Measurements from ENCODE around the gene GOLGA8R.
"Not testable (repeated sequence)": the region's sequence is repeated elsewhere in the genome, so short reads cannot be mapped to it uniquely, and the experiment has no call there.

Gene GOLGA8R

GRCh38 chr15:30377082-30377413 lies 37.0 kb downstream of the GOLGA8R start:
- H3K4me3 ChIP-seq (ENCODE audit: low read depth in 1 of 2, low read length in 2 of 2); H3K27ac ChIP-seq (ENCODE audit: low read length); H3K4me1 ChIP-seq (ENCODE audit: control insufficient read depth in 1 of 2, insufficient read depth in 2 of 2, low read length in 2 of 2); H3K9me3 ChIP-seq (ENCODE audit: control insufficient read depth in 1 of 2, low read length in 2 of 2); H3K36me3 ChIP-seq (ENCODE audit: control insufficient read depth in 1 of 2, insufficient read depth in 2 of 2, low read length in 2 of 2); H3K27me3 ChIP-seq (ENCODE audit: low read depth, low read length): not testable (repeated sequence)

DNA sequence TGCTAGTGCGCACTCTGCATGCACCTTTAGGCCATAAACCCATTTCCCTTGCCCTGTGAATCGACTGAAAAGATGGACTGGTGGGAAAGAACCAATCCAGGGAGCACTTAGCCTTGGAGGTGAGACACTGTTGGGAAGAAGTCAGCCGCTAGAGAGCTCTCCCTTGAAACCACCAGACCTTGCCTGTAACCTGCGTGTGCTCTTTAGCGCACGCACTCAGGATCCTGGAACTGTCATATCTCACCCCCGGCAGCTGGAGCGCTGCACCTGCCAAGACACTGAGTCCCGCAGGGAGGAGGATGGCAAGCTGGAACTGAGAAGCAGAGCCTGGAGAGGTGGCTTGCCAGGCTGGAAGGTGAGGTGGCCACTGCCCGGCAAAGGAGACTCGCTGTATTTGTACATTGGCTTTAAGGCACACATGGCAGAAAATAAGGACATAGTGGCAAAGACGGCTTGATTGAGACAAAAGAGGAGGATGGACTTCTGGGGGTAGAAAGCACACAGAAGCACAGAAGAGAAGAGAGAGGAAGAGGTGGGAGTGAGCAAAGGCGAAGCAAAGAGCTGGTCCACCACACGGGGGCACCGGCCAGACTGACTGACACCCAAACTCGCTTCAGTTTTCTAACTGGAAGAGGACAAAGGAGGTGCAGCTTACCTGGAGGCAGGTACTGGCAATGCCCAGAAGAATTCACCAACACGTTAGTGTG lies 37.5 kb downstream of the GOLGA8R start:
- H3K27me3 ChIP-seq (ENCODE audit: low read depth, low read length); H3K4me3 ChIP-seq (ENCODE audit: low read depth in 1 of 2, low read length in 2 of 2); H3K9me3 ChIP-seq (ENCODE audit: control insufficient read depth in 1 of 2, low read length in 2 of 2); H3K27ac ChIP-seq (ENCODE audit: low read length); H3K36me3 ChIP-seq (ENCODE audit: control insufficient read depth in 1 of 2, insufficient read depth in 2 of 2, low read length in 2 of 2); H3K4me1 ChIP-seq (ENCODE audit: control insufficient read depth in 1 of 2, insufficient read depth in 2 of 2, low read length in 2 of 2): not testable (repeated sequence)

DNA sequence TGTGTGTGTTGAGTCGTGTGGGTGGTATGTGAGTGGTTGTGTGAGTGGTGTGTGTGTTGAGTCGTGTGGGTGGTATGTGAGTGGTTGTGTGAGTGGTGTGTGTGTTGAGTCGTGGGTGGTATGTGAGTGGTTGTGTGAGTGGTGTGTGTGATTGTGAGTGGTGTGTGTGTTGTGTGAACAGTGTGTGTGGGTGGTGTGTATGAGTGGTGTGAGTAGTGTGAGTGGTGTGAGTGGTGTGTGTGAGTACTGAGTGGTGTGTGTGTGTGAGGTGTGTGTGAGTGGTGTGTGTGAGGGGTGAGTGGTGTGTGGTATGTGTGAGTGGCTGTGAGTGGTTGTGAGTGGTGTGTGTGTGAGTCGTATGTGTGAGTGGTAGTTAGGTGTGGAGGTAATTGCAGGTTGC lies 38.2 kb downstream of the GOLGA8R start:
- H3K27me3 ChIP-seq (ENCODE audit: low read depth, low read length); H3K27ac ChIP-seq (ENCODE audit: low read length); H3K36me3 ChIP-seq (ENCODE audit: control insufficient read depth in 1 of 2, insufficient read depth in 2 of 2, low read length in 2 of 2); H3K4me3 ChIP-seq (ENCODE audit: low read depth in 1 of 2, low read length in 2 of 2); H3K4me1 ChIP-seq (ENCODE audit: control insufficient read depth in 1 of 2, insufficient read depth in 2 of 2, low read length in 2 of 2); H3K9me3 ChIP-seq (ENCODE audit: control insufficient read depth in 1 of 2, low read length in 2 of 2): not testable (repeated sequence)

- H3K9me3 ChIP-seq (ENCODE audit: control insufficient read depth in 1 of 2, low read length in 2 of 2); H3K27ac ChIP-seq (ENCODE audit: low read length); H3K27me3 ChIP-seq (ENCODE audit: low read depth, low read length): not testable (repeated sequence)
These were observed 39.2 kb downstream of the GOLGA8R start for GRCh38 chr15:30374862-30375261.

GRCh38 chr15:30368271-30368670 lies 45.8 kb downstream of the GOLGA8R start:
- not testable (repeated sequence) for H3K36me3 ChIP-seq (ENCODE audit: control insufficient read depth in 1 of 2, insufficient read depth in 2 of 2, low read length in 2 of 2); H3K4me1 ChIP-seq (ENCODE audit: control insufficient read depth in 1 of 2, insufficient read depth in 2 of 2, low read length in 2 of 2); H3K4me3 ChIP-seq (ENCODE audit: low read depth in 1 of 2, low read length in 2 of 2); H3K27me3 ChIP-seq (ENCODE audit: low read depth, low read length); H3K27ac ChIP-seq (ENCODE audit: low read length); H3K9me3 ChIP-seq (ENCODE audit: control insufficient read depth in 1 of 2, low read length in 2 of 2)

More at GRCh38 chr15:30374862-30375261, 39.2 kb downstream of the GOLGA8R start:
- H3K4me3 ChIP-seq (ENCODE audit: low read depth in 1 of 2, low read length in 2 of 2); H3K4me1 ChIP-seq (ENCODE audit: control insufficient read depth in 1 of 2, insufficient read depth in 2 of 2, low read length in 2 of 2); H3K36me3 ChIP-seq (ENCODE audit: control insufficient read depth in 1 of 2, insufficient read depth in 2 of 2, low read length in 2 of 2): not testable (repeated sequence)

DNA sequence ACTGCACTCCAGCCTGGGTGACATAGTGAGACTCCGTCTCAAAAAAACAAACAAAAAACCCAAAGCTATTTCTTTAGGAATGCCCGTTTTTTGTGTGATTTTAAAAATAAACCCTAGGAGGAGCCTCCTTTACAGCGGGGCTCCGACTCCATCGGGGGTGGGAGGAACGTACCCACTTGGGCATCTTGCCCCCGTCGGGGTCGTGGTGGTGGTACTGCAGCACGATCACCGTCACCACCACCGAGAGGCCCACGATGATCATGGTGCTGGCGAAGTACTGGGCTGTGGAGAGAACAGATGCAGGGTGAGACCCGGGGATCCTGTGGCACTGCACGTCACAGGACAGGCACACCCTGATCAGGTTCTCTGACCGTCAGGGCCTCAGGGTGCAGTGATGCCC lies 46.8 kb downstream of the GOLGA8R start:
- H3K36me3 ChIP-seq (ENCODE audit: control insufficient read depth in 1 of 2, insufficient read depth in 2 of 2, low read length in 2 of 2); H3K27me3 ChIP-seq (ENCODE audit: low read depth, low read length); H3K27ac ChIP-seq (ENCODE audit: low read length); H3K4me1 ChIP-seq (ENCODE audit: control insufficient read depth in 1 of 2, insufficient read depth in 2 of 2, low read length in 2 of 2); H3K9me3 ChIP-seq (ENCODE audit: control insufficient read depth in 1 of 2, low read length in 2 of 2); H3K4me3 ChIP-seq (ENCODE audit: low read depth in 1 of 2, low read length in 2 of 2): not testable (repeated sequence)

GRCh38 chr15:30361404-30361803 lies 52.7 kb downstream of the GOLGA8R start:
- not testable (repeated sequence) for H3K4me3 ChIP-seq (ENCODE audit: low read depth in 1 of 2, low read length in 2 of 2); H3K4me1 ChIP-seq (ENCODE audit: control insufficient read depth in 1 of 2, insufficient read depth in 2 of 2, low read length in 2 of 2); H3K27me3 ChIP-seq (ENCODE audit: low read depth, low read length); H3K36me3 ChIP-seq (ENCODE audit: control insufficient read depth in 1 of 2, insufficient read depth in 2 of 2, low read length in 2 of 2); H3K9me3 ChIP-seq (ENCODE audit: control insufficient read depth in 1 of 2, low read length in 2 of 2); H3K27ac ChIP-seq (ENCODE audit: low read length)

DNA sequence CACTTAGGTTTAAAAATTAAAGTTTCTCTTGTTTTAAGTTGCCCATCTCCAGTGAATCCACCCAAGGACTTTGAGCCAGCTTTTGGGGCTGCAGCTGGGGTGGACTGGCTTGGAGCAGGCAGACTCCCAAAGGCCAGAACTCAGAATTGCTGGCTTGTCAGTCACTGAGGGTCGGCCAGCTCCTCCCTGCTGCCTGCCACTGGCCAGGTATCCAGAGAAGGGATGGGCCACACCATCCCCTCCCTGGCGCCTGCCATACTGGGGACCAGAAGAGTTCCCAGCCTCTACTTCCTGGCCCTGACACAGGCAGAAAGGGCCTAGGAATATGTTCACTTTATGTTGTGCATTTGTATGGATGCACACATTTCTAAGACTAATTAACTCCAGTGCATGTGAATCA lies 53.1 kb downstream of the GOLGA8R start:
- H3K27ac ChIP-seq (ENCODE audit: low read length); H3K4me3 ChIP-seq (ENCODE audit: low read depth in 1 of 2, low read length in 2 of 2); H3K27me3 ChIP-seq (ENCODE audit: low read depth, low read length); H3K9me3 ChIP-seq (ENCODE audit: control insufficient read depth in 1 of 2, low read length in 2 of 2); H3K4me1 ChIP-seq (ENCODE audit: control insufficient read depth in 1 of 2, insufficient read depth in 2 of 2, low read length in 2 of 2); H3K36me3 ChIP-seq (ENCODE audit: control insufficient read depth in 1 of 2, insufficient read depth in 2 of 2, low read length in 2 of 2): not testable (repeated sequence)

DNA sequence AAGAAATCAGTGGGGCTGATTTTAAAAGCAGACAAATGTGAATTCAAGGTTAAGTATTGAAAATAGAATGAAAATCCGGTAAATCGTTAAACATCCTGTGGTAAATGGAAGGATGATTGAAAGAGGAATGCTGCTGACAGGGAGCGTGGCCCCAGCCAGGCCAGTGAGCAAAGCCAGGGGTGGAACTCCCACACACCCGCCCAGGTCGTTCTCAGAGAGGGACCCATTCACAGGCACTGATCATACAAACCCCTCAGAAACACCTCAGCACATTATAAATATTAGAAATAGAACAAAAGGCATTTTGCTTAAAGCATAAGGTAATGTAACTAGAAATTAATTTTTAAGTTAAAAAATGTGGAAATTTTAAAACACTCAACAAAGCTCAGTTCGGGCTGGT lies 59.0 kb downstream of the GOLGA8R start:
- H3K27me3 ChIP-seq (ENCODE audit: low read depth, low read length); H3K4me1 ChIP-seq (ENCODE audit: control insufficient read depth in 1 of 2, insufficient read depth in 2 of 2, low read length in 2 of 2); H3K4me3 ChIP-seq (ENCODE audit: low read depth in 1 of 2, low read length in 2 of 2); H3K36me3 ChIP-seq (ENCODE audit: control insufficient read depth in 1 of 2, insufficient read depth in 2 of 2, low read length in 2 of 2); H3K27ac ChIP-seq (ENCODE audit: low read length); H3K9me3 ChIP-seq (ENCODE audit: control insufficient read depth in 1 of 2, low read length in 2 of 2): not testable (repeated sequence)

Measured in muscle layer of duodenum (tissue), 2 donors.